ENCODE results near the gene NCR3LG1. TPM values are rescaled to one million over a fixed set of nuclear protein-coding genes. Genes with fewer than 3 reads are reported as not detected.
A peak's percentile ranks its signal among the peaks of the same experiment; 100 is the strongest.

Gene NCR3LG1
- total RNA-seq, 1 donor from 2014 or later: 0.80 TPM

DNA sequence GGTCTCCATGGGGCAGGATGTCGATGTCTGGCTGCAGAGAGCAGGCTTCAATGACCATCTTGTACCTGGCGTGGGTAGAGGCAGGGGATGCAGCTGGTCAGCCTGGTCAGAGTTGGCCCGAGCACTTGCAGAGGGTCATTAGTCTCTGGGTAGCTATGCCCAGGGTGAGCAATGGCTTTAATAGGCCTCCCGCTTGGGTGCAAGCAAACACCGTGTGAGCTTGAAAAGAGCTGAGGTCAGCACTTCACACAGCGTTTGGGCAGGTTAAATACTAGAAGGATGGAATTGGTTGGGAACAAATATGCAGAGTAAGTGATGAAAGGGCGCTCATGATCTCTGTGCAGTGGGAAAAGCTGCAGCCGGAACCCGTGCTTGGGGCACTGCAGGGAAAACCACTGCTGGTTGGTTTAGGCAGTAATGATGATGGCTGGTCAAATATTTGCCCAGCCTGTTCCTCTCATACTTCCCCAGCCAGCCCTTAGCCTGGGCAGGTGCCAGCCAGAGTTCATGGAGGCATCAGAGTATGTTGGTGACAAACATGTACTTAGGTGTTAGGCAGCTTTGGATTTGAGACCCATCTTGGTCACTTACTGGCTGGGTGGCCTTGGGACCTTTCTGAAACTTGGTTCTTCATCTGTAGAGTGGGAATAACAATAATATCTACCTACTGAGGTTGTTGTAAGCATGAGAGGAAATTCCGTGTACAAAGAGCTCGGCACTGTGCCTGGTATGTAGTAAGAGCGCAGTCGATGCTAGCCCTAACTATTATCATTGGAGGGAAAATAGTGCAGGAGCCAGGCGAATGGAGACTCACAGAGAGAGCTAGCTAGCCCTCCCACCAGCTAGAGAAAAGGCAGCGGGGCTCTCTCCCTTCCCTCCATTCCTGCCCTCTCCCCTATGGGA, 62.1 kb downstream of the NCR3LG1 start:
- no peaks in the 10 kb centered on the region for H3K9me3 ChIP-seq (replicated peaks)
- intact Hi-C loops (cut with micrococcal nuclease): no loop called here
- no peaks in the 10 kb centered on the region for H3K36me3 ChIP-seq
- no peak overlapping the region for H3K4me3 ChIP-seq
- no peak for DNase-seq
- peaks cover 12% of the 10 kb centered on the region for H3K27me3 ChIP-seq (ENCODE audit: low read depth)
- no peak overlapping the region for H3K27ac ChIP-seq (replicated peaks)
- H3K4me1 ChIP-seq: peaks cover 21% of the 10 kb centered on the region
- TF ChIP-seq, protein P1, sequence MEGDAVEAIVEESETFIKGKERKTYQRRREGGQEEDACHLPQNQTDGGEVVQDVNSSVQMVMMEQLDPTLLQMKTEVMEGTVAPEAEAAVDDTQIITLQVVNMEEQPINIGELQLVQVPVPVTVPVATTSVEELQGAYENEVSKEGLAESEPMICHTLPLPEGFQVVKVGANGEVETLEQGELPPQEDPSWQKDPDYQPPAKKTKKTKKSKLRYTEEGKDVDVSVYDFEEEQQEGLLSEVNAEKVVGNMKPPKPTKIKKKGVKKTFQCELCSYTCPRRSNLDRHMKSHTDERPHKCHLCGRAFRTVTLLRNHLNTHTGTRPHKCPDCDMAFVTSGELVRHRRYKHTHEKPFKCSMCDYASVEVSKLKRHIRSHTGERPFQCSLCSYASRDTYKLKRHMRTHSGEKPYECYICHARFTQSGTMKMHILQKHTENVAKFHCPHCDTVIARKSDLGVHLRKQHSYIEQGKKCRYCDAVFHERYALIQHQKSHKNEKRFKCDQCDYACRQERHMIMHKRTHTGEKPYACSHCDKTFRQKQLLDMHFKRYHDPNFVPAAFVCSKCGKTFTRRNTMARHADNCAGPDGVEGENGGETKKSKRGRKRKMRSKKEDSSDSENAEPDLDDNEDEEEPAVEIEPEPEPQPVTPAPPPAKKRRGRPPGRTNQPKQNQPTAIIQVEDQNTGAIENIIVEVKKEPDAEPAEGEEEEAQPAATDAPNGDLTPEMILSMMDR (IDR thresholded peaks at IDR 0.05; ENCODE audit: borderline replicate concordance): no peak

DNA sequence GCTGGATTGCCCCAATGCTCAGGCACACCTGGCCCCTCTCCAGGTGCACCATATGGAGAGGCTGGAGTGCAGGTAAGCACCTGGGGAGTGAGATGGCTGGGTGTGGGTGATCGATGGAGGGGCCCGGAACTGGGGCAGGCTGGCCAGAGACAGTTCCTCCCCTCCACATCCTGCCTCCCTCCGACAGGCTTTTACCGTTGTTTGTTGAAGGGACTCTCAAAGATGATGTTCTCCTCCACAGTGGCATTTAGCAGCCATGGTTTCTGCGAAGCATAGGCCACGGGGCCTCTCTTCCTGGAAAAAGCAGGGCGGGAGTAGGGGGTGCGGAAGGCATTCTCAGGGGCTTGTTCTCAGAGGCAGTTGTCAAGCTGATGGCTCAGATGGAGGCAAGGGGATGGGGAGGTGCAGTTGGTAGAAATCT, 62.7 kb downstream of the NCR3LG1 start:
- TF ChIP-seq, protein P1 (IDR thresholded peaks at IDR 0.05; ENCODE audit: borderline replicate concordance): no peak
- Histone ChIP-seq H3K27me3 (ENCODE audit: low read depth) (peaks cover 18% of the 10 kb centered on the region), H3K9me3 (replicated peaks) (no peaks in the 10 kb centered on the region), H3K4me1 (peaks cover 21% of the 10 kb centered on the region), H3K36me3 (no peaks in the 10 kb centered on the region), H3K4me3 (no peak overlapping the region), H3K27ac (replicated peaks) (no peak overlapping the region)
- intact Hi-C loops (cut with micrococcal nuclease): no loop called here
- no peak for DNase-seq

DNA sequence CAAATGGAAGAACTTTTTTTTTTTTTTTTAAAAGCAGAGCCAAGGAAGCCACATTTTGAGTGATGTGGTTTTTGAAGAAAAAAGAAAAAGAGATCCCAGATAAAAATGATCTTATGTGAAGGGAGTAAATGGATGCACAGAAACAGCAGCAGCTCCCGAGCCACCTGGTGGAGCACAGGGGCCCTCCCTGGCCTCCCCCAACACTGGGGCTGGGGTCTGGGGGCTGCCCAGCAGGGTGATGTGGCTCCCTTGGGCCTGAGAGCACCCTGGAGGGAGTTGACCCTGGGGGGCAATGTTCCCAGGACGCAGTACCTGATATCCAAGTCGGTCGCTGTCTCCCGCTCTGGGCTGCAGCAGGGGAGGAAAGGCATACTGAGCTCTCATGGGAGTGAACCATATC, 63.4 kb downstream of the NCR3LG1 start:
- TF ChIP-seq, protein P1 (IDR thresholded peaks at IDR 0.05; ENCODE audit: borderline replicate concordance): no peak
- DNase-seq: no peak

DNA sequence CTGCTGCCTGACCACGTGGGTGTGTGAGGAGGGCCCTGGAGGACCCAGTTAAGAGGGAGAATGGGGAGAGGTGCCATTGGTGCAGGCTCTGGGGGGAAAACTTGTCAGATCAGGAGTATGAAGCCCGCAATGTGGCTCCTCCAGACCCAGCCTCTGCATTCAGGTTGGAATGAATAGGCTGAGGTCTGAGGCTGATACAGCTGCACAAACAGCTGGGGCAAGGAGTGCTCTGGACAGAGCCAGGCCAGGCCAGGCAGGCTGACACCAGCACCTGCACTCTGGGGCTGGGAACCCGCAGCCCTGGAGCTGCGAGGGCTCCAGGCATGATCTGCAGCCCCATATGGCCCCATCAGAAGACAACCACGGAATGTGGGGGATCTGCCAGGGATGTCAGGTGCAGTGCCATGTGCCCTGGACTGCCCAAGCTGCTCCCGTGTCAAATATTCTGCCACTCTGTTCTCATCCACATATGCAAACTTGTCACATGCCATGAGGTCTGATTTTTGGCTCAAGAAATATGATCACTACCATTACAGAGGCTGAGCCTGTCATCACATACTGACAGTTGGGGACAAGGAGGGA, 64.0 kb downstream of the NCR3LG1 start:
- TF ChIP-seq, protein P1 (IDR thresholded peaks at IDR 0.05; ENCODE audit: borderline replicate concordance): no peak
- H3K4me3 ChIP-seq: no peak overlapping the region
- H3K27me3 ChIP-seq (ENCODE audit: low read depth): peaks cover 31% of the 10 kb centered on the region
- intact Hi-C loops (cut with micrococcal nuclease): no loop called here
- H3K9me3 ChIP-seq (replicated peaks): no peaks in the 10 kb centered on the region
- peaks cover 18% of the 10 kb centered on the region for H3K4me1 ChIP-seq
- H3K27ac ChIP-seq (replicated peaks): peak overlapping the region; percentile 75
- no peaks in the 10 kb centered on the region for H3K36me3 ChIP-seq
- DNase-seq: peak; percentile 65

More for the DNA sequence above, 63.4 kb downstream of the NCR3LG1 start:
- no peaks in the 10 kb centered on the region for H3K36me3 ChIP-seq
- peak overlapping the region; percentile 75 for H3K27ac ChIP-seq (replicated peaks)
- intact Hi-C loops (cut with micrococcal nuclease): no loop called here
- H3K27me3 ChIP-seq (ENCODE audit: low read depth): peaks cover 25% of the 10 kb centered on the region
- peaks cover 21% of the 10 kb centered on the region for H3K4me1 ChIP-seq
- no peak overlapping the region for H3K4me3 ChIP-seq
- no peaks in the 10 kb centered on the region for H3K9me3 ChIP-seq (replicated peaks)

DNA sequence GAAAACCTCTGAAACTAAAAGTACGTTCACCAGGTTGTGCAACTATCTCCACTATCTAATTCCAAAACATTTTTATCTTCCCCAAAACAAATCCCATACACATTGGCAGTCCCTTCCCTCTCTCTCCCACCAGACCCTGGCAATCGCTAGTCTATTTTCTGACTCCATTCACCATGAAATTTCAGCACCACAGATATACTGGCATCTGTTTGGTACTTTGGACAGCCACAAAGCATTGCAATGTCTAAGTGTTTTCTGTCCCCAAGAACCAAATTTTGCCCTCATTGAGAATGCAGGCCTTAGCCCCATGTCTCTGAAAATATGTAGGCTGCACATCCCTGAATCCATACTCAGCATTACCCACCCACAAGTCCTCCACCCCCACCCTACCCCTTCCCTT, 64.9 kb downstream of the NCR3LG1 start:
- Histone ChIP-seq H3K27ac (replicated peaks) (peak overlapping the region; percentile 75), H3K36me3 (no peaks in the 10 kb centered on the region), H3K4me1 (peaks cover 17% of the 10 kb centered on the region), H3K9me3 (replicated peaks) (no peaks in the 10 kb centered on the region), H3K27me3 (ENCODE audit: low read depth) (peaks cover 35% of the 10 kb centered on the region), H3K4me3 (no peak overlapping the region)
- DNase-seq: no peak
- intact Hi-C loops (cut with micrococcal nuclease): no loop called here
- TF ChIP-seq, protein P1 (IDR thresholded peaks at IDR 0.05; ENCODE audit: borderline replicate concordance): no peak
